ENCODE measurements around the gene TRIM15.
"Not testable (repeated sequence)": the region's sequence is repeated elsewhere in the genome, so short reads cannot be mapped to it uniquely, and the experiment has no call there.

Gene TRIM15

GRCh38 chr6:30198166-30199084, 35.1 kb downstream of the TRIM15 start:
- no peak for DNase-seq (ENCODE audit: low spot score)

DNA sequence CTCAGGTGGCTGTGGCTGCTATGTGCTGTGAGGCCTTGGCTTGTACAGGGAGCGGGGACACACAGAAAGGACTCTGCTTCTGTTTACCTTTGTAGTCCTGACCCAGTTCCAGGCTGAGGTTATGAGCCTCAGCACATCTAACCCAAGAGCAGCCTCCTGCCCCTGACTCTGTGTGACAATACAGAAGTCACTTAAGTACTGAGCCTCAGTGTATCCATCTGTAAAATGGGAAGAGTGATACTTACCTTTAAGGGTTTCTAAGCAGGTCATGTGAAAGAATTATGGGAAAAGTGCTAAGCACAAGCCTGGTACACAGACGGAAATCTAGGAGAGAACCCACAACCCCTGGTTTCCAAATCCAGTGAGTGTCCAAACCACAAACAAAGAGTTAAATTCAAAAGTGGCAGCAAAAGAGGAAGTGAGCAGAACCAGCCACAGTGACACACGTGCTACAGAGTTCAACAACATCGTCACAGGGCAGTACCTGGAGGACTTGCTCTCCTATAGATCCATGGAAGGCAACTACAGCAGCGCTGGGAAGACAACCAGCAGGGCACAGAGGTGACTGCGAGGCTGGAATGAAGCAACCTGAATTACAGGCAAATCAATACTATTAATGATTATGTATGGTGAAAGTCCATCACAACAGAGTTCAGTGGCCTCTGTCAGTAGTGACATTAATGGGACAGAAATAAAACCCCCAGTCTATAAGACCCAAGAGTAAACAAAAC, 37.4 kb downstream of the TRIM15 start:
- no peak for DNase-seq (ENCODE audit: low spot score)

- DNase-seq (ENCODE audit: low spot score) = no peak
Observed at GRCh38 chr6:30202366-30202765, 39.0 kb downstream of the TRIM15 start.

GRCh38 chr6:30204116-30204515, 40.8 kb downstream of the TRIM15 start:
- no peak for DNase-seq (ENCODE audit: low spot score)

DNA sequence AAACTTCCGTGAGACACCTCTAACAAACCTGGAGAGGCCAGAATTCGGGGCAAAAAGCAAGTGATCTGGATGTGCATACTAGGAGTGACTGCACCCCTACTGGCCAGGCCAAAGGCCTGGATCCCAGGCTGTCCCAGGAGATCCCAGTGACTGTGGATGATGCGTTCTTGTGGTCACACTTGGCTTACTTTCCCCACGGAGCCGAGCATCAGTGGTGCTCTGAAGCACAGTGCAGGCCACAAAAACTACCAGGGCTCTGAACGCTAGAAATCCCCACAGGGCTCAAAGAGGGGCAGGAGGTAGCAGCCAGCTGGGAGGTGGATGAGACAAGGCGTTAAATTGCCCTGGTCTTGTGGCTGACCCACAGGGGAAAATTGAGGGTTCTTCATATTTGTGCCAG, 42.8 kb downstream of the TRIM15 start:
- DNase-seq (ENCODE audit: low spot score) = no peak

DNA sequence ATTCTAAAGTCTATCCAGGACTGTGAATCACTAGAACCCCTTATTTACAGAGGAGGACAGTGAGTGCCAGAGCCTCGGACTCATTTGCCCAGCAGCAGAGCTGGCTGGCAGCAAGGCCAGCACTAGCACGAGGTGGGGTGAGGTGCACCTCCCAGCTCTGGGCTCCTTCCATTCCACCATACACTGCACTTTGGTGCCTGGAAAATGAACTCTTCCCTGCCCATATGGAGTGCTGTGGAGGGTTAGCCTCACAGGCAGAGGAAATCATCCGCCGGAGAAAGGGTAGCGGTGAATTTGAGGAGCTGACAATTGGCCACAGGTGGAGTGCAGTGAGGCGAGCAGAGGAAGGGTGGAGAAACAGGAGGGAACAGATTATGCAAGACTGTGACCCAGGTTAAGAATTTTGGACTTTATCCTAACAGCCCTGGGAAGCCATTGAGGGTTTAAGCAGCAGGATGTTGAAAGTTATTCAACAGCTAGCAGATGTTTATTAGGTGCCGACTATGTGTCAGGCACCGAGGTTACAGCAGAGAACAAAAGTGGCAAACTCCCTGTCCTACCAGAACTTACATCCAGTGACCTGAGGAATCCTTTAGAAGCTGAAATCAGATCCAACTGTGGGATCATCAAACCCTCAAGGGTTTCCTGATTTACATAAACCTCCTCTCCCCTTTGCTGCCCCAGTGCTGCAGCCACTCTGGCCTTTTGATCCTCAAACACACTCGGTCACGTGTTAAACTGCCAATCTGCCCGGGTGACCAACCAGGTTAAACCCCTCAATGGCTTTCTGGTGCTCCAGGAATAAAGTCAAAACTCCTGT, 43.7 kb downstream of the TRIM15 start:
- DNase-seq (ENCODE audit: low spot score) = no peak

- no peak for DNase-seq (ENCODE audit: low spot score)
Observed at GRCh38 chr6:30207619-30208295, 44.4 kb downstream of the TRIM15 start.

DNA sequence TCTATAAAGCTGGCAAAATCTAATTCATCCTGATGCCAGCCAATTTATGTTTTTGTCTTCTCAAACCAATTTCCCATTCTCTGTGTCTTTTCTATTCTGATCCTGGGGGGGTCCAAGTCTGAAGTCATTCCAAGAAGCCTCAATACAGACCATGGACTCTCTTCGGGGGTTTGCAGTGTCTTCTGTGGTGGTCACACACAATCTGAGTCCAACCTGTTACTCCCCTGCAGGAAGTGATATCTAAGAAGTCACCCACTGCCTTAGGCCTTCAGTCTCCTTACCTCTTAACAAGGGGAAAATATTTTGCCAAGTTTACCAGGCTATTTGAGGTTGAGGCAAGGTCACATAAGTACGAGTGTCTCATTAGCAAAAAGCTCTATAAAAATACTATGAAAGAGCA, 48.0 kb downstream of the TRIM15 start:
- no peak for DNase-seq (ENCODE audit: low spot score)

- no peak for DNase-seq (ENCODE audit: low spot score)
Observed at GRCh38 chr6:30211899-30212298, 48.6 kb downstream of the TRIM15 start.

DNA sequence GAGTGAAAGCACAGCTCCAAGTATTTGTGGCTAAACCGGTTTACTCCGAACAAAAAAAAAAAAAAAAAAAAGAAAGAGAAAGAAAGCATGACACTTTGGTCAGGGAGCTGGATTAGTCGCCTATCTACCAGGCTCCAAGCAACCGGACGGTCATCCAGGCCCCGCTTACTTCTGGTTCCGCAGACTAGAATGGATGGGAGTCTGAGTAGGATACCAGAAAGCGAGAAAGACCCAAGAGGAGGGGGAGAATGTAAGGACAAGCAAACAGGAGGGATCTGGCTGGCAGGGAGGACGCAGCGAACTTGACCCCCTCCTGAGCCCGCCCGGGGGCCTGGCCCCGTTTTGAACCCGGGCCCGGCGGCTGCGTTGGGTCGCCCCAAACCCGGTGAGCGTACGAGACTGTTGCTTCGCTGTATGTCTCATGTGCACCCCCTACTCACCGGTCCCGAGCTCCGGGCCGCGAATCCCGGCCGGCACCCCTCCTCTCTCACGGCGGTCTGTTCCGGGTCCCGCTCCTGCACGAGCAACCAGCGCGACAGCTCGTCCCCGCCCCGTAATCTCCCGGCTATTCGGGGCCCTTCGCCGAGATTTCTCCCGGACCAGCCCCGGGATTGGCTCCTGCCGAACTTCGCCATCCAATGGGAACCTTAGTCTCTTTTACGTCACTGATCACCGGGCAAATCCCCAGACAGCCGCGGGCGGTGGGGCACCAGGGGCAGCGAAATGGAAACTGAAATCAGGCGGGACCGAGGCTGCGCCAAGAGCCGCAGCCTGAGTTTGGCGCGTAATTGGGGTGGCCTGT, 49.7 kb downstream of the TRIM15 start, which contains the start of gene TRIM26:
TRIM26 (minus strand) TSS at position 542 of the 802 bp plus-strand sequence. CDS start 14,303 bp downstream, outside the sequence.
- peak; percentile 99 for DNase-seq (ENCODE audit: low spot score)

DNA sequence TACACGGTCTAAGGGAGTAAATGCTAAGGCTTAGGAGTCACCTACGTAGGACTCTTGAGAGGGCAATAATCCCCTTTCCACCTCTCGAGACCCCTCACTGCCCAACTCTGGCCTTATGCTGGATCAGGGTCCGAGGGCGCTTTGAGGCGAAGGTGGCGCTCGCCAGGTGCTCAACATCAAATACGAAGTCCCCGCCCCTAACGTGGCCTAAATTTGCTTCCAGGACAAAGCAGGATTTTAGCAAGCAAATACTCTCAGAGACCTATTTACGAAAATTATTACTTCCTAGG, 50.3 kb downstream of the TRIM15 start:
- DNase-seq (ENCODE audit: low spot score) = no peak

GRCh38 chr6:30213957-30214656, 50.8 kb downstream of the TRIM15 start:
- peak; percentile 76 for DNase-seq (ENCODE audit: low spot score)

DNA sequence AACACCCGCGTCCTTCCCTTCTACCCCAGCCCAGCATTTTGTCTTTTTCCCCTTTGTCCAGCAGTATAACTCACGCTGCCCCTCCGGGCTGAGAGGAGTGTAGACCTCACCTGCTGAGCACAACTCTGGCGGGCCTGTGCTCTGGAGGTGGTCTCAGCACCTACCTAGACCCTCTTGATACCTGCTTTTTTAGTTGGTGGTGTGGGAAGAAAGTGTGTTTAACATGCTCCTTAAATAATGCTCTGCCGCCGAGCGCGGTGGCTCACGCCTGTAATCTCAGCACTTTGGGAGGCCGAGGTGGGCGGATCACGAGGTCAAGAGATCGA, 51.3 kb downstream of the TRIM15 start:
- DNase-seq (ENCODE audit: low spot score) = no peak

- no peak for DNase-seq (ENCODE audit: low spot score)
Observed at GRCh38 chr6:30216096-30216495, 52.8 kb downstream of the TRIM15 start.

DNA sequence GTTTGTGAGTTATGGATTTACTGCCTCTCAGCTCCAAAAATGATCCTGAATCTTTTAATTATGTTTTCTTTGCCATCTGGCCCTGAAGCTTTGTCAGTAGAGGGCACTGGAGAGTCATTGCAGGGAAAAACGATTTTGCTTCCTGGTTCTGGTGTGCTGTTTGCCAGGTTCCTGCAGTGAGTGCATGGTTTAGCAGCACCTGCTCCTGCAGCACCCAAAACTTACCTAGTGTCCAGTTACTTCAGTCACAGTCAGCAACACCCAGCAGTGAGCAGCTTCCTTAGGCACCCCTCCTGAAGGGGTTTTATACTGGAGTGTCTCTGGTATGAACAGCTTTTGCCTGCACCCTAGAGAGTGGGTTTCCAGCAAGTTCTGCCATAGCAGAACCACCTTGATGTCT, 55.9 kb downstream of the TRIM15 start:
- peak; percentile 46 for DNase-seq (ENCODE audit: low spot score)

DNA sequence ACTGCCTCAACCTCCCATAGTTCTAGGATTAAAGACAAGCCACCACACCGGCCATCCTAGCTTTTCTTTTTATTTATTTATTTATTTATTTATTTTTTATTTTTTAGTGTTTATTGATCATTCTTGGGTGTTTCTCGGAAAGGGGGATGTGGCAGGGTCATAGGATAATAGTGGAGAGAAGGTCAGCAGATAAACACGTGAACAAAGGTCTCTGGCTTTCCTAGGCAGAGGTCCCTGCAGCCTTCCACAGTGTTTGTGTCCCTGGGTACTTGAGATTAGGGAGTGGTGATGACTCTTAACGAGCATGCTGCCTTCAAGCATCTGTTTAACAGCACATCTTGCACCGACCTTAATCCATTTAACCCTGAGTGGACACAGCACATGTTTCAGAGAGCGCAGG, 58.0 kb downstream of the TRIM15 start:
- DNase-seq (ENCODE audit: low spot score) = not testable (repeated sequence)

- not testable (repeated sequence) for DNase-seq (ENCODE audit: low spot score)
Observed at GRCh38 chr6:30221956-30222355, 58.6 kb downstream of the TRIM15 start.
